GM19193 (cell line): ENCODE results near the gene ARHGAP8.

Source experiments
- POLR2A ChIP-seq: IDR thresholded peaks from 4 replicates; pipeline ENCODE4 v1.6.1; 2011; ENCODE audit not compliant: insufficient read depth, insufficient read length; ENCODE audit errors: extremely low read depth

ARHGAP8 gene

DNA sequence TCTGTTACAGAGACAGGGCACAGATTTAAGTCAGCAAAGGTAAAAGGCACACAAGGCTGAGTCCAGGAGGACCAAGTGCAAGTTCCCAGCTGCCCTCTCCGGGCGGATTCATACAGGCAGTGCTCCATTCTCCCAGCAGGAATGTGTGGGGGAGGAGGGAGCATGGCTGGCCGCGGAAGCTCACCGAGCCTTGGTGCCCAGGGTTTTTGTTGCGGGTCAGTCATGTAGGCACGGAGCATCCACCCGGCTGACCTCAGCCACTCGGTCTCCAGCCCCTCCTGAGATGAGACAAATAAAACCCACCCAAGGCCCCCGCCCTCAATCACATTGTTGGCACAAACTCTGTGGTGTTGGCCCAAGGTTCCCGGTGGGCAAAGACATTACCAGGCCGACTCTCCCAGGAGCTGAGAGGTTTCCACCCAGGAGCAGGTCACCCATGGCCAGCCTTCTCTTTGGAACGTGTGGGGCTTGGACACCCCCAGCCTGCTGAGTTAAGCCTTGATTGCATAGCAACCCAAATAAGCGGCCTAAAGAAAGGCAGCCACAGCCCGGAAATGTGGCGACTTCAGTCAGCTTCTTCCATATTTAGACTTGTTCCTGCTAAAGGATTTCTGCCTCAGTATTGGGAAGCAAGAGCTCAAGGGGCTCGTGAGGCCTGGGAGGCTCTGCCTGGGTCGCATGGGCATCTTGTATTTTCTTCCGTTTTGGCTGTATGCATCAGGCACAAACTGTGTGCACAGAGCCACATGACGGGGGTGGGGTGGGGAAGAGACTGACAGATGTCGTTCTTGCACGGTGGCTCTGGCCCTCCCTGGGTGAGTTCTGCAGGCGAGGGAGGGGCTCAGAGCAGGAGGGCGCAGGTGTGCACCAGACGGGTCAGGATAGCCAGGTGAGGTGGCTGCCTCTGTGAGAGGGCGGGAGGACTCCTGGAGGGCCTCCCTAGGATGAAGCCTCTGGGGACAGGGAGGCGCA lies 63.0 kb downstream of the ARHGAP8 start:
- TF ChIP-seq POLR2A, result no peak

DNA sequence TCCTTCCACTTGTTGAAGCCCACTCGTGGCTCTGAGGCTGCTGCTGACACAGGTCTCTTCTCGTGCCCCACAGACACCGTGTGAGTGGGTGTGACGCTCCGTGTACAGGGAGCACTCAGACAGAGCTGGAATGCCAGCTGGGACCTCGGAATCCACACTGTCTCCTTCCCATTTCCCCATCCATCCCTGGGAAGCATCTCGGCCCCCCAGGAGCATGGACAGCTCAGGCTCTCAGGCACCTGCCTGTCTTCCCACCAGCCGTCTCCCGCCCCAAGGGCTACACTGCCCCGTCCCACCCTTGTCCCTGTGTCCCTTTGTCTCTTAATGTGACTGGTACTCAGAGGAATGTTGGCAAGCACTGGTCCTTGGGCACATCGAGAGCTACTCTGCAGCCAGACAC lies 63.8 kb downstream of the ARHGAP8 start:
- TF ChIP-seq POLR2A, result no peak

DNA sequence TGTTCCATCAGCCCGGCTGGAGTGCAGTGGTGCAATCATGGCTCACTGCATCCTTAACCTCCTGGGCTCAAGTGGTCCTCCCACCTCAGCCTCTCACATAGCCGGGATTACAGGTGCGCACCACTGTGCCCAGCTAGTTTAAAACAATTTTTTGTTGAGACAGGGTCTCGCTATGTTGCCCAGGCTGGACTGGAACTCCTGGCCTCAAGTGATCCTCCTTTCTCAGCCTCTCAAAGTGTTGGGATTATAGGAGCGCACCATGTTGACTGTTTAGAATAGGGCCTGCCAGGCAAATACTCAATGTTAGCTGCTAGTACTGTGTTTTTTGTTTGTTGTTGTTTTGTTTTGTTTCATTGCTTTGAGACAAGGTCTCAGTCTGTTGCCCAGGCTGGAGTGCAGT lies 66.4 kb downstream of the ARHGAP8 start:
- no peak for TF ChIP-seq POLR2A

DNA sequence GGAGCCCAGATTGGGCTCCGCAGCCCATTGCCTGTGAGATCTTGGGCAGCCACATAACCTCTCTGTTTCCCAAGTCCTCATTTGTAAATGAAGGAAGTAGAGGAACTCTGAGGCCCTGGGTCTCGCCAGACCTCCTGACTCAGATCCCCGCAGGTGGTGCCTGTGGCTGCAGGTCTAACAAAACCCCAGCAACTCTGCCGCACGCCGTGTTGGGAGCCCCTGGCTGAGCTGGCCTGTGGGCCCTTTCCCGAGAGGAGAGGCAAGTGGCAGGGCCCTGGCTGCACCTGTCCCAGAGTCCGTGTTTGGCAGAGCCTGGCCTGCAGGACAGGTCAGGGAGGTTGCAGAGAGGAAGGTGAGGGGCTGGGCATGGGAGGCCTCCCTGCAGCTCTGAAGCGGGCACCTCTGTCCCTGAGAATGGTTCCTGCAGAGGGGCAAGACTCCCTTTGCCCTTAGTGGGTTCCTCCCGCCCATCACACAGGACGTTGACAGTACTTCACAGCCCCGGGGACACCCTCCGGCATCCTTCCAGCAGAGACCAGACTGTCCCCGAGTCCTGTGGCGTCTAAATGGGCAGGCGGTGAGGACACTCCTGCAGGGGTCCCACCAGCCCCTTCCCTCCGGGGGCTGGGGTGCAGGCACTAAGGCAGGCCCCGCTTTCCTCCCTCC lies 67.7 kb downstream of the ARHGAP8 start:
- TF ChIP-seq POLR2A, result no peak

DNA sequence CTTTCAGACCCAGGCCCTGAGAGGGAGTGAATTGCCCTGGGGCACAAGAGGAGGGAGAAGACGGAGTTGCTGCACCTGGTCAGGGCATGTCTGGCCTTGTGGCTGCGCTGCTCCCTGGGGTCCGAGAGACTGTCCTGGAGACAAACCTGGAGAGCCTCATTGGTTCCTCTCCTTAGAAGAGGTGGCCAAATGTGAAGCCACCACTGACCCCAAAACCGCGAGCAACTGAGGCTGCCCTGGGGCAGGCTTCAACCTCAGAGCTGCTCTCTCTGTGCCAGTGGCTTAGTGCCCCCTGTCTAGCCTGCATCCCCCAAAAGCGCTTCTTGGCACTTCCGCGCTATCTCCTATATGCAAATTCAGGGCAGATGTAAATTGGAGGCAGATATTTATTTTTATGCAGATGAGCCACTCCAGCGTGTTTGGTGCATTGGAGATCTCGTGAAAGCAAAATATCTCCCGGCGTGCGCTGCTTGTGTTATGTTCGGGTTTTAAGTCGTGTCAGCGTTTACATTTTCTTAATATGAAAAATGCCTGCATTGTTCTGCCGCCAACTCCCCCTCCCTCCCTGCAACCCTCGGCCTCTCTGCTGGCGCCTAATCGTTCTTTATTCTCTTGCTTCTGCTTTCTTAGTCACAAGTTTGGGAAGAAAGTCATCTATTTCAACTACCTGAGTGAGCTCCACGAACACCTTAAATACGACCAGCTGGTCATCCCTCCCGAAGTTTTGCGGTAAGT lies 69.5 kb downstream of the ARHGAP8 start:
- TF ChIP-seq POLR2A, result no peak

DNA sequence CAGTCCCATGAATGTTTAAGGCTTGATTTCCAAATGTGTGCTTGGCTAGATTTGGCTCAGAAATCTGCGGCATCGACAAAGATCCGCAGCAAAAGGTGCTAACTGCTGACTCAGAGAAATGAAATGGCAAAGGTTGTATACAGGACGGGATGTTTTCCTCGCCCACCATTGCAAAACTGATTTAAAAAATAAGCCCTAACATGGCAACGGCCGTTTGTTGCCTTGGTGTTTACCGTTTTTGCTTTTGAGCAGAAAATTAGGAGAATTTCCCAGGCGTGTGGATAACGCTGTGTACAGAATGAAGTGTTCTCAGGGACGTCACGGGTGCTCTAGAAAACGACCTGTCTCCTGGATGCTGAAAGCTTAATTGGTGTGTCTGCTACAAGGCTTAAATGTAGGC lies 70.2 kb downstream of the ARHGAP8 start:
- TF ChIP-seq POLR2A, result no peak

DNA sequence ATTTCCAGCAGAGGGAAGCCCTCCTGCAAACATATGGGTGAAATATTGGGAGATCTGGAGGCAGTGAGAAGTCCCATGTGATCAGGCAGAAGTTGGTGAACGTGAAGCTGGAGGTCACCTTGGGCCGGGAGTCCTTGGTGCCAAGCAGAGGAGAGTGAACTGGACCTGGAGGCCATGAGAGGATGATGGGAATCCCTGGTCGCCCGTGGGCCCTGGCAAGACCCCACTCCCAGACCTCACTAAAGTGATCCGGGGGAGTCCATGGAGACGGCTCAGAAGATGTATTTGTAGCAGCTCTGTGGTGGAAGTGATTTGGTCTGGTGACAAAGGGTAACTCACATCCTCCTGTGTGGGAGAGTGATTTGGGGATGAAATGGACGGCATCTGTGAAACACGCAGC lies 71.0 kb downstream of the ARHGAP8 start:
- TF ChIP-seq POLR2A, result no peak

DNA sequence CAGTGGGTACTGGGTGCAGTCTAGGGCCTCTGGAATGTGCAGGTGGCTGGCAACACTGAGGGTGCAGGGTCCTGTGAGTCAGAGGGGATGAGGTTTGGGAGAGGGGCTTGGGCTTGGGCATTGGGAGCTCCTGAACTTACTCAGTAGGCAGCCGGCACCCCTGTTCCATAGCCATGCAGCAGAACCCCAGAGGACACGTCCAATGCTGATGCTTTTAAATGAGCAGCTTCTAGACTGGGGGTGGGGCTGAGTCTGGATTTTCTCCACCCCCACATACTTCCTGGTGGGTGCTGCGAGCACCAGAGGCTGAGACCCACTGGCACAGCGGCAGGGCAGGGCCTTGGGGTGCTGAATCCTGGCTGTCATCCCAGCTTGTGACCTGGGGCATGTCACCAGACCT lies 71.4 kb downstream of the ARHGAP8 start:
- TF ChIP-seq POLR2A, result no peak

DNA sequence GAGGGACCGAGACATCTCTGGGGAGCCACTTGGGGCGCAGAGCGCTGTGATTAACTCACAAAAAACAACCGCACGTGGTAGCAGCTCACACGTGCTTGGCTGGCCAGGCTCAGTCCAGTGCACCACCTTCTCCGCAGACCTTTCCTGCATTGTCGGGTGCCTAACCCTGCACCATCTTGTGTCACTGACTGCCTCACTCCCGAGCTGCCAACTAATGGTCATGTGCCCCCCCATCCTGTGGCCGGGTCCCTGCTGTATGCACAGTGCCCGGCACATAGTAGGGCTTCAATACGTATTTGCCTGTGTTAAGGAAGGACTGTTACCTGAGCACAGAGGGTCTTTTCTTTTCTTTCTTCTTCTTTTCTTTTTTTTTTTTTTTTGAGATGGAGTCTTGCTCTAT lies 71.9 kb downstream of the ARHGAP8 start:
- TF ChIP-seq POLR2A, result no peak

DNA sequence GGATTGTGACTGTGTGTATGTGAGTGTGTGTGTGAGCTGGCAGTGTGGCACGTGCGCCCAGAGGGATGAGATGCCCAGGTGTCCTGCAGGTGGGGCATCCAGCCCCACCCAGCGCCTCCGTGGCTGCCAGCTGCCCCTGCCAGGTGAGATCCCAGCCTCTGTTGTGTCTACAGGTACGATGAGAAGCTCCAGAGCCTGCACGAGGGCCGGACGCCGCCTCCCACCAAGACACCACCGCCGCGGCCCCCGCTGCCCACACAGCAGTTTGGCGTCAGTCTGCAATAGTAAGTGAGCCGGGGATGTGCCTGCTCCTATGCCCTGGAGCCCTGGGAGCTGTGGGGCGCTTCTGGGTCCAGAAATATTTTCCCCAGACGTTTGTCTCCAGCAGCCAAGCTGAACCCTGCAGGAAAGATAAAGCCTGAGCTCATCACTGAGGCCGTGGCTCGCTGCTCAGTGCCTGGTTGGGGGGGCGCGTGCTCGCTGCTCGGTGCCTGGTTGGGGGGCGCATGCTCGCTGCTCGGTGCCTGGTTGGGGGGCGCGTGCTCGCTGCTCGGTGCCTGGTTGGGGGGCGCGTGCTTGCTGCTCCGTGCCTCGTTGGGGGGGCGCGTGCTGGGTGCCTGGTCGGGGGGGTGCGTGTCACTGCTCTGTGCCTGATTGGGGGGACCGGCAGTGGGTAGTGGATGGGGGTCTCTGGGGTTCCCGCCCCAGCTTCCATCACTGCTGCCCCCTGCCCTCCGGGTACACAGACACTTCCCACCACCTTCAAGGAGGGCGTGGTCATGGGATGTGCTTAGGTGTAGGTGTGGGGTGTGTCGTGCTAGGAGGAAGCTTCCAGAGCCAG lies 73.2 kb downstream of the ARHGAP8 start:
- no peak for TF ChIP-seq POLR2A

DNA sequence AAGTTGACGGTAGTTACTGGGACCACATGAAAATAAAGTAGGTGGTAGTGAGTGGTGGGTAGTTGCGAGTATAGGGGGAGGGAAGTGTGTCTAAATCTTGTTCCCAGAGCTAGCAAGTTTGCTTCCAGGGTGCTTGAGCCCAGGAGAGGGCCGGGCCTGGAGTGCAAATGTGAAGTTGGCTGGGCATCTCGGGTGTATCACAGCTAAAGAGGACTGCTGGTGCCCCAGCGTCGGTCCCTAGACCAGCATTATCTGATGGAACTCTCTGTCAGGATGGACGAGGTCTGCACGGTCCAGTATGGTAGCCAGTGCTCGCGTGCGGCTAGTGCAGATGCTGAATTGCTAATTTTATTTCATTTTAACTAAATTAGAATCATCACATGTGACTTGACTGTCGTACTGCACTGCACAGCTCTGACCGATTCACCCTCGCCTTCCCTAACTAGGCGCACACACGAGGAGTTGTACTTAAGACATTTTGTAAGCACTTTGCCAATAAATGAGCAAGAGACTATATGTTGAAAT lies 75.4 kb downstream of the ARHGAP8 start:
- TF ChIP-seq POLR2A, result no peak

DNA sequence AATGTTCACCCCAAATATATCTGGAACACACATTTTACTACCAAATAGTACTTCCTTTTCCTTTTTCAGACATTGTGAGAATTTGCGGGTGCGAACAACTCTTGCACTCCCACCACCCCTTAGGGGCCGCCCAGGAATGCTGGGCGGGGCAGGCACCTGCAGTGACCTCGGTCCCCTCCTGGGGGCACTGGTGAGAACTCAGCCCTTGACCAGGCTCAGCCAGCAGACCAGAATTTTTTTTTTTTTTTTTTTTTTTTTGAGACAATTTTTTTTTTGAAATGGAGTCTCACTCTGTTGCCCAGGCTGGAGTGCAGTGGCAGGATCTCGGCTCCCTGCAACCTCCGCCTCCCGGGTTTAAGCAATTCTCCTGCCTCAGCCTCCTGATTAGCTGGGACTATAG lies 75.8 kb downstream of the ARHGAP8 start:
- TF ChIP-seq POLR2A, result no peak

DNA sequence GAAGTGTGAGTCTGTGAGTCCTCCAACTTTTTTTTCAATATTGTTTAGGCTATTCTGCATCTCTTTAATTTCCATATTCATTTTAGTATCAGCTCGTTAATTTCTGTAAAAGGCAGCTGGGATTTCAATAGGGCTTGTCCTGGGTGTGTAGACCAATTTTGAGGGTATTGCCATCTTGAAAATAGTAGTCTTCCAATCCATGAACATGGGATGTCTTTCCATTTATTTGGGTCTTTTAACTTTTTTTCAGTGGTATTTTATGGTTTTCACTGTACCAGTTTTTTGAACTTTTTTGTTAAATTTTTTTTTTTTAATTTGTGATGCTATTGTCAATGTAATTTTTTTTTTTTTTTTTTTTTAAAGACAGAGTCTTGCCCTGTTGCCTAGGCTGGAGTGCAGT lies 79.5 kb downstream of the ARHGAP8 start:
- TF ChIP-seq POLR2A, result no peak

DNA sequence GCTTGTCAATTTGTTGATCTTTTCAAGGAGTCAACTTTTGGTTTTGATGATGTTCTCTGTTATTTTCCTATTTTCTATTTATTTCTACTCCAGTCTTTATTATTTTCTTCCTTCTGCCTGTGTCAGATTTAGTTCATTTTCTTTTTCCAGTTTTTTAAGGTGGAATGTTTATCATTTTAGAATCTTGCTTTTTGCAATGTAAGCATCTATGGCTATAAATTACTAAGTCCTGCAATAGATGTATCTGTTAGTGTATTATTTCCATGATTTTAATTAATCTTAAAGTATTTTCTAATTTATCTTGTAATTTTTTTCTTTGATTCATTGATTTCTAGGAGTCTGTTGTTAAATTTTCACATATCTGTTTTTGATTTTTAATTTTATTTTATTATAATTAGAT lies 81.7 kb downstream of the ARHGAP8 start:
- no peak for TF ChIP-seq POLR2A
